RCC 7860 (cell line): ENCODE data around the gene ADAM12.
"Not testable (repeated sequence)": the region's sequence is repeated elsewhere in the genome, so short reads cannot be mapped to it uniquely, and the experiment has no call there.

ENCODE experiments used
- DNase-seq: peaks from one replicate; pipeline ENCODE4 v3.0.0-alpha.2; 2015; ENCODE audit warnings: low spot score
- FAIRE-seq: peaks from 2 replicates; lab custom pipeline; 2012; peaks lifted over from hg19 to GRCh38; lab: Jason Lieb, UNC

ADAM12 gene

DNA sequence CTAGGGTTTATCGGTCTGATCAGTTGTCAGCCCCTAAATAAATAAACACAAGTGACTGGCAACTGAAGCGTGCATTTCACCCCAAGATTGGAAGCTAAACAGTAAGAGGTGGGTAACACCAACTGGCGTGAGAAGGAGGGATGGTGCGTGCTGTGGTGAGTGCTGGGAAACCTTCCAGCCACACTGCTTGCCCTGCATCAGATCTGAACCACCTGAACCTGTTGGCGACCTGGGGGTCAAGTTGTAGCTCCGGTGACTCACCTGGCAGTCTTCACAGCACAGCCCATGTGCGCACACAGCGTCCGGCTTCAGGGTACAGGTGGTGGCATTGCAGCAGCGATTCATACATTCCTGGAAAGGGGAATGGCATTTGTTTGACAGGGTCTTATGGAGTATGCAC is 321.8 kb downstream of the ADAM12 start:
- FAIRE-seq (no peak), DNase-seq (no peak)

DNA sequence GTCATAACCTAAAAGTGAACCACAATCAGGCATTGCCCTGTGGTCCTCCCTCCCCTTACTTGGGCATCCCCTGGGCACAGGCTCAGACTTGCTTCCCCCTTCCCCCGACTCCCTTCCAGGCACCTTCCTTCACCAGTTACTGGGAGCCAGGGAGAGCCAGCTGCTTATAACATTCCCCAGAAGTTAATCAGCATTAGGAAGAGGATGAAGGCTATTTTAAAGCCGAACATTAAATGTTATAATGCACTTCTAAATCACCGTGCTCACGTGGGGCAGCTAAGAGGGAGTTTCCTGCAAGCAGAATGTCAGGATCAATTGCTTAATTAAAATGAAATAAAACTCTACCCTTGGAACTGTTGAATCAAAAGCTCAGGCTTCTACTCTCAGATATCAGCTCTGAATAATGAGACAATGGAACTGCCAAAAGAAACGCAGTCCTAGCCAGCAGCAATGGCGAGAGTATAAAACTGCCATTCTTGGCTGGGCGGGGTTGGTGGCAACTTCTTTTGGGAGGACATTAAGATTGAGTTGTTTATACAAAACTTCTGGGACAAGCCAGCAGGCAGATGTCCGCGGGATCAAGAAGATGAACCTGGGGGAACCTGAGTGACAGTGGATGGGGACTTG is 322.4 kb downstream of the ADAM12 start:
- DNase-seq (peak; percentile 60), FAIRE-seq (no peak)

DNA sequence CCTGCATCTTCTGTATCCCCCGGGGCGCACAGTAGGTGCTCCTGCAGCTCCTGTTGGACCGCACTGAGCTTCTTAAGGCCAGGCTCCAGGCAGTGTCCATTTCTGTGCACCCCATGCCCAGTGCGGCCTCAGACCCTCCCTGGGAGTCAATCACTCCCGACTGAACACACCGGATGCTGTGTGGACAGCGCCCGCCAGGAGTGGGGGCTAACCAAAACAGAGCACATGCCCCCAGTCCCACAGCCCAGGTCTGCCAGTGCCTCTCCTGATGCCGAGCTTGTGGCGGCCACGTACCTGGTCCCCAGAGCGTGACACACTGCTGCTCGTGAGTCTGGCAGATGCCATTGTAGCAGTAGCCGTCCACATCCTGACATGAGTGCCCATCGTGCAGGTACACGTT is 323.8 kb downstream of the ADAM12 start:
- no peak for FAIRE-seq
- no peak for DNase-seq

DNA sequence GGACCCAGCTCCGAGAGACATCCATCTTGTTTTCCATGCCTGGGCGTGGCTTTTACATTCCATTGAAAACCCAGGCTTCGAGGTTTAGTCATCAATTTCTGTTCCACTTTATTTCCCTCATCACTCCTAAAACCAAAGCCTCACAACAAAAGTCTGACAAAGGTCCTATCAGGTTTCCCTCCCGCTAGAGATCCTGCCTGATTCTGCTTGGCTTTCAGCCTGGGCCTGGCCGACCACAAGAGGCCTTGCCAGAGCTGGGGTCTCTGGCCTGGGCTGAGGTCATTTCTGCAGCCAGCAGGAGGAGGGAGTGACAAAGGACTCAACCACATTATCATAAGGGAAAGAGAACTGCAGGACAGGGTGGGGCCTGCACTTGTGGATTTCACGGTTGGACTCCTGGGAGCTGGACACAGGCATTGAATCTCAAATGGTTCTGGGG is 324.9 kb downstream of the ADAM12 start:
- DNase-seq (peak; percentile 100), FAIRE-seq (peak; percentile 98)

DNA sequence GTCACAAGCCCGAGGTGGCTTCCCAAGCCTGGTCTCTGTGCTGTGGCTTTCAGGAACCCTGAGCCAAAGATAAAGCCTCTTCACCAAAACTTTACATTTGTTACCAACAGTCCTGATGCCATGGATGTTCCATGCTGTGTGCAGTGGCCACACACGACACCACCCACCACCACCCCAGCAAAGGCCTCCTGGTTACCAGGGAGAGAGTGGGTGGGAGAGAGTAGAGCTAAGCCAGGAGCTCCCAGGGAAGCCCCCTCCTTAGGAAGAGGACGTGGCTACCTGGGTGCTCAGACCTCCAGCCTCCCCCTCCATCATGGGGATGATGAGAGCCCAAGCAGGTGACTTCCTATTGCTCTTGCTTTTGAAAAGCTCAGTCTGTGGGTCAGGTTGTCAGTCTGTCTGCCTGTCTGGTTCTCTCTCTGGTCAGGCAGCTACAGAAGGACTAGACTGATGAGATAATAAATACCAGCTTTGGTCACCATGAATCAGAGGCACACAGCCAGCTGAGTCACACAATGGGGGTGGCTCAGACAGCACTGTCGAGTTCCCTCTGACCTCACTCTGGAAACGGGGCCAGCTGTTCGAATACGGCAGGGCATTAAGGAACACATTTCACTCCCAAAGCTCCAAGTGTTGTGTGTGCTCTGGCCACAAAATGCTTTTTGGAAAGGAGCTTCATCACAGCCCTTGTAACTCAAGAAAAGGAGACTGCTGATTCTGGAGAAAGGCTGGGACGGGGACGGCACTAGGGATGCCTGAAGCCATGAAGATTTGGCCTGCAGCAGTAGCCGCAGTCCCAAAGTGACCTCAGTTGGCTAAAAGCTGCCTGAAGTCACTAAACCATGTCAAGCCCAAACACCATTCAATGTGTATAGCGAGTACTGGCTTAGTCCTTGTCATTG is 325.9 kb downstream of the ADAM12 start:
- FAIRE-seq = peak; percentile 96
- peak; percentile 100 for DNase-seq

DNA sequence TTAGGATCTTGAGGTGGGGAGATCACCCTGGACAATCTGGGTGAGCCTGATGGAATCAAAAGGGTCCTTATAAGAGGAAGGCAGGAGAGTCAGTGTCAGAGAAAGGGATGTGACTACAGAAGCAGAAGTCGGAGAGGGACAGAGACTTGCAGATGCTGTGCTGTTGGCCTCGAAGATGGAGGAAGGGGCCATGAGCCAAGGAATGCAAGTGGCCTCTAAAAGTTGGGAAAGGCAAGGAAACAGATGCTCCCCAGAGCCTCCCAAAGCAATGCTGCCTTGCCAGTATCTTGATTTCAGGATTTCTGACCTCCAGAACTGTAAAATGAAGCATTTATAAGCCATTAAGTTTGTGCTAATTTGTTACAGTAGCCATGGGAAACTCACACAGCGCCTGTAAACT is 326.8 kb downstream of the ADAM12 start:
- no peak for FAIRE-seq
- no peak for DNase-seq

DNA sequence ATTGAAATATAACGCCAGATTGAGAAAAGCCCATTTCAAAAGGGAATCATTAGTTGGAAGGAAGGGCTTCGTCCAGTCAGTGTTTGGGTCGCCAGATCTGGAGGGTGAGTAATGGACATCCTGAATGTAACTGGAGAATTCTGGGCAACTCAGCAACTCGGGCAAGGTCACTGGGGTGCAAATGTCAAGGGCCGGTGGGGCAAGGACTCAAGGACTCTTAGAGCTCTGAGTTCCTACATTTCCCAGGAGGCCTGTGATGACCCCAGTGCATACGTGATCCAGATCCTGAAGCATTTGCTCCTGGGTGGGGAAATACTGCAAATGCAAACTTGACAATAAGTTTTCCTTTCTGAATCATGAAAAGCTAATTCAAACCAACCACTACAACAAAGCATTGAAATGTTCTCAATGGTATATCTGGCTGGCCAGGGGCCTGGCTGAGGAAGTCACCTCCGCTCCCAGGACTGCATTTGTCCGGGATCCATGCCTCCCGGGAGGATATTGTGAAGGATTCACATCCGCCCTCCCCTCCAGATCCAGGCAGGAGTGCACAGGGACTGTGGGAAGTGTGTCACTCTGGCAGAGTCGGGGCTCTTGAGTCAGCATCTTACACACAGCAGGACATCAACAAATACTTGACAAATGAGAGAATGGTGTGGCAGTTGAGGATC is 327.9 kb downstream of the ADAM12 start:
- peak; percentile 95 for DNase-seq
- FAIRE-seq = peak; percentile 88

DNA sequence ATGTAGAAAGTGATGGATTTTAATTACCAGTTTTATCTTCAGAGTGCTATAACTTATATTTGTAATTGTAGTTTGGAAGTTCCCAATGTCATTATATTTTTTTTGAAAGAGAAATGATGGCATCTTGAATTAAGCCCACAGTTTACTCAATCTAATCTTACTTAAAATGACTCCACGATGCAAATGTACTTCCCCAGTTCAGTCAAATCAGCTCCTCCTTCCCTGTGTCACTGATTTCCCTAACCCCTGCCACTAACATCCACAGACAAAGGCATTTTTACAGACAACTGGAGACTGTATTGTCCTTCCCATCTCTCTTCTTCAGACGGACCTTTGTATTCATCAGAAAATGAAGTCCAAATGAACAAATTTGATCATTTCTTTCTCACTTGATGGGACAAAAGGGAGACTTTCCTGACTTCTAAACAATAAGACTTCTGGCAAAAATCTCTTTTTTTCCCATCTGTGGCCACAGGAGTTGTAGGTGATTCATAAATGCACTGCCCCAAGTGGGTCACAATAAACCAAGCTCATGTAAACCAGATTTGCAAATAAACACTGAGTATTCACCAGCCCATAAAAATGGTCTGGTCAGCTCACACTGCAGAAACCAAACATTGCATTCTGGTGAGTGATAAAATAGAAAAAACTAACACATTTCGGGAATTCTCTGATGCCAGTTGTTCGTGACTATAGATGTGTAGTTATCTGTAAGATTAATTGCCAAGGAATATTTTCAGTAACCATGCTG is 329.0 kb downstream of the ADAM12 start:
- DNase-seq (no peak), FAIRE-seq (peak; percentile 48)

DNA sequence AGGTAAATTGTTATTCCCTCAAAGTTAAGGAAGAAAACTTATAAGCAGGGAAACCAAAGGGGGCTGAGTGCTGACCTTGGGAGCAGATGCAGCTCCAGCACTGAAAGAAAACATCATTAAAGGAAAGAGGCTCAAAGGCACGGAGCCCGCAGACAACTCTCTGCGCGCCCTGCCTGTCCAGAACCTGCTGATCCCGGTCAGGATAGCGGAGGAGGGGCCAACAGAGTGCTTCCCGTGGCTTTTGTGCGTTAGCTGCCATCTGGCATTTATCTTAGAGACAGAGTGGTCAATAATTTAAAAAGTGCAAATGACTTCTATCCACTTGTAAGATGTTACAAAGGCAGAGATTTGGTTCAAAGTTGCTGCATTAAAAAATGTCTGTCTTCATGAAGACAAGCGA is 329.8 kb downstream of the ADAM12 start:
- FAIRE-seq (no peak), DNase-seq (no peak)

DNA sequence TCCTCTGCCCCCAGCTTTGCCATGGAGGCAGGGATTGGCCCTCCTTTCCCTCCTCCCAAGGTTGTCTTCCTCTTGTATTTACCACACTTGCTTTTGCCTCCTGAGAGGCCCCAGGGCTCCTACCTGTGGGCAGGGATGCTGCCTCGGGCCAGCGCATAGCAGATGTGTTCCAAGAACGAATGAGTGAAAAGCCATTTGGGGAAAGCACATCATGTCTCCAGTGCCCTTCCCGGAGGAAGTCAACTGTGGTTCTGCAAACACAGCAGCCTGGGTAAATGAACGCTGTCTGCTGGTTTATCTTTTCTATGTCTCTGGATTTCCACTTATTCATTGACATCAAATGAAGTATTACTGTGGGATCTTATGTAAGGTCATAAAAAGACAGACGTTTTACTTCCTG is 330.2 kb downstream of the ADAM12 start:
- DNase-seq (no peak), FAIRE-seq (no peak)

DNA sequence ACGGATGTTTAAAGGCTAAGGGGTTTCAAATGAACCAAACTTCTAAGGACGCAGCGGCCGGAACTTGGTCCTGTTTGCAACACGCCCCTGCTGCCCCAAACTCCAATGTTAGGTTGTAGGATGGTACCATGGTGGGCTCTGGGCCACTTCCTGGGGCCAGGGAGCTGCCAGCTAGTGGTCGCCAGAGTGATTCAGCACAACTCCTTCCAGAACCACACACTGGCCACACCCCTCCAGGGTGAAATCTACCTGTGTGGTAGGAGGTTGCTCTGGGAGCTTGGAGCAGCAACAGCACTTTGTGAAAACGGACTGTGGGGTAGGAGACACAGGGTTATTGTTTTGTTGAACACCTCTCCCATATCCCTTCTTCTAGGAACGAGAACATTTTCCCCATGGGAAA is 330.8 kb downstream of the ADAM12 start:
- no peak for DNase-seq
- no peak for FAIRE-seq

DNA sequence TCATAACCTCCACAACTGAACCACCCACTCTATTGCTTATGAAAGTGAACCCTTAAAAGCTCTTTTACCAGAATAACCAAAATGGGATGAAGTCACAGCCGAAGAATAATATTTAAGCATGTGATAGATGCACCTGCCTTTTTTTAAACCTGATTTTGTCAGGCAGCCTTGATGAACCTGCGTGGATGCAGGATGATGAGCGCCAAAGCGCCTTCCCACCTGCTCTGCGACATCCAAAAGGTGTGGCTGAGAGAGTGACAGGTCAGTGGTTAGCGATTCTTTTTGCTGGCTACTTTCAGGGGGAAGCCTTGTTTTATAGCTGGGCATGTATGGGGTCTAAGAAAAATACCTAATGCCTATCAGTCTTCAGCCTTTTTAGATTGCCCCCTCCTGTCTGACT is 334.1 kb downstream of the ADAM12 start:
- DNase-seq = no peak
- FAIRE-seq = no peak

DNA sequence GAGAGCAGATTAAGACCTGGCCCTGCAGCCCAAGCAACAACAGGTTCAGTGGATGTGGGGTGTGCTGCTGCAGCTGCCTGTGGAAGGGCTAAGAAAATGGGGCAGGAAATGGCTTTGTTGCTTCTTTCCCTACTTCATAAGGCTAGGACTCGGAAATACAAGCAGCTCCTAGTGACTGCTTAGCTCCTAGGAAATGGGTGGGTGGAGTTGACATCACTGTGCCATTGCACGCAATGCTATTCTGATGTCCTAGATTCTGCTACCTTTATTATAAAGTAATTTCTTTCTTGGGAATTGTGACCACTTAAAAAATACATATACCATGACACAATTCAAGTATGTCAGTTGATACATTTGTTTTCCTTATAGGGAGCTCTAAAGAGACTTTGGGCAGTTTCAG is 336.1 kb downstream of the ADAM12 start:
- DNase-seq (no peak), FAIRE-seq (no peak)

DNA sequence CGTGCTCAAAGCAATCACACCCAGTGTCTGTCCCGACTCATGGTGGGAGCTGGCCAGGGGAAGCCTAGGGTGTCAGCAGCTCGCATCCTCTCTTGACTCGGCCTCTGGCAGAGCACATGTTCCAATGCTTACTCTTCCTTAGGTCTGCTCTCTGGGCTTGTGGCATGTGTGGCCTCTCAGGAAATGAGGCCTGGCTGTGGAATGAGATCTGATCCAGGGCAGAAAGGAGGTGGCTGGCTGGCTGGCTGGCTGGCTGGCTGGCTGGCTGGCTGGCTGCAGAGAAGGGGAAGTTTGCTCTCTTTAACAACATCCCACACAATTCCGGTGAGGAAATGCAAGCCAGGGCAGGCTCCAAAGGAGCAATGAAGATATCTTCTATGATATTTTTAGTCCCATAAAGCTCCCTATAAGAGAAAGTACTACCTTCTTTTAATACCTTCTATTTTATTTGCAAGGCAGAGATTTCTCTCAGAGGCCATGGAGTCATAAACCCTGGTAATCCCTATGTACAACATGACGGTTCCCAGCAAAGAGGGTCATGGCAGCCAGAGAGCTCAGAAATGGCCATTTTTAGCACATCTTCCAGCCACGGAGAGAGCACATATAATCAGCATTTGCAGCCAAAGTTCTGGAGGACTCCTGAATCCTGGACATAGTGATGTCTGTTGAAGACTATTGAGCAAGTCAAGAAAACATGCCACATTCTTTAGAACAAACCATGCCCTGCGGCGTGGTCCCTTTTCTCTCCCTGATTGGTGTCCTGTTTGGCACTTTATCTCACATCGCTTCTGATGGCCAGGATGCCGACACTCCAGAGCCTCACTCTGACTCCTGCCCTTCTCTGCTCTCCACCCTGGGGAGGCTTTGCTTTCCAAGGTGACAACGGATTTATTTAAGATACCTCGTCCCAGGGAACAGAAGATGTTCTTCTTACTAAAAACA is 338.2 kb downstream of the ADAM12 start:
- DNase-seq (no peak), FAIRE-seq (no peak)

DNA sequence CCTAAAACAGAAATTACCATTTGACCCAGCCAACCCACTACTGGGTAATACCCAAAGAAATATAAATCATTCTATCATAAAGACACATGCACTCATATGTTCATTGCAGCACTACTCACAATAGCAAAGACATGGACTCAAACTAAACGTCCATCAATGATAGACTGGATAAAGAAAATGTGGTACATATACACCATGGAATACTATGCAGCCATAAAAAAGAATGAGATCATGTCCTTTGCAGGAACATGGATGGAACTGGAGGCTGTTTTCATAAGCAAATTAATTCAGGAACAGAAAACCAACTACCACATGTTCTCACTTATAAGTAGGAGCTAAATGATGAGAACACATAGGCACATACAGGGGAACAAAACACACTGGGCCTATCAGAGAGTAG is 340.5 kb downstream of the ADAM12 start:
- not testable (repeated sequence) for DNase-seq, FAIRE-seq

DNA sequence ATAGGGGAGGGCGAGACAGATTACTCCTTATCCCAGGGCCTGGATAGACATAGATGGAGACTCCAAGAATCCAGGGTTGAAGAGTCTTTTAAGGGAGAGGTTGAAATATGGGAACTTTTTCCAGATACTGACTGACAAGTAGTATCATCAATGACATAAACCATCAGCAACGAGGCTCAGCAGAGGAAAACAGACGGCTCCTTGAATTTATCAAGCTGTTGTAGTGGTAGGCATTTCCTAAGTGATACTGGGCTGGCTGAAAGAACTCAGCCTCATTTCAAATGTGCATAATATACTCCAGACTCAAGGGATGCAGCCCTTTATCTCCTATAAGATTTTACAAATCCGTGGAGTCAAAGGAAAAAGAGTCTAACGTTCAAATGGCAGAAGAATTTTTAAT is 341.4 kb downstream of the ADAM12 start:
- FAIRE-seq (no peak), DNase-seq (no peak)

DNA sequence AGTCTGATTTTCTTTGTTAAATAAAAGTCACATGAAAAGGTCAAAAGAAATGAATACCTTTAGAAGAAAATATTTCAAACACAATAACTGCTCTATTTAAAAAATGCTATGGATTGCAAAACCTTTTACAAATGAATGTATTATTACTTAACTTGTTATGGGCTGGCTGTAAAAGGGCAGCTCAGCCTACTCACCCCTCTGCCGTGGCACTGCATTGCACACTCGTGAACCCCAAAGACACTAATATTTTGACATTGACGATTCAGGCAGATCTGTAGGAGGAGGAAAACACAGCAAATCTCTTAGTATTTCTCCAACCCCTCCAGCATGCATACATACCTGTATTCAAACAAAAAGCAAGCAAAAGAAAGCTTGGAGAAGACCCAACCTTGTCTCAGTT is 342.4 kb downstream of the ADAM12 start:
- no peak for FAIRE-seq
- DNase-seq = no peak

DNA sequence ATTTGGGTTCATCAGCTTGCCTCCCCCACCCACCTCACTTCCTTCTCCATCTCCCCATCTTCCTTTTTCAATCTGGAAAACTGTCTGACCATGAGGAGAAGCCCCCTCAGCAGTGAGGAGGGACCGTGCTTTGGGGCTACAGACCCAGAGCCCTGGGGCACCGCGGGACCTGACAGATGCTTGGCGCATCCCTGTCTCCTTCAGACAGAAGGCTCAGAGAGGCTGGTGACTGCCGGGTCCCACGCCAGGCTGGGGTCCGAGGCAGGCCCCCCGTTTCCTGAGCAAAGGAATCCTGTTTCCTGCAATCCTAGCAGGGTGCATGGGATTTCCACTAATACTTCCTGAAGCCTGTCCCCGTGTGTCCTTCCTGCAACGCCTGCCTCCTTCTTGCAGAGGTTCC is 344.9 kb downstream of the ADAM12 start:
- FAIRE-seq (no peak), DNase-seq (no peak)

DNA sequence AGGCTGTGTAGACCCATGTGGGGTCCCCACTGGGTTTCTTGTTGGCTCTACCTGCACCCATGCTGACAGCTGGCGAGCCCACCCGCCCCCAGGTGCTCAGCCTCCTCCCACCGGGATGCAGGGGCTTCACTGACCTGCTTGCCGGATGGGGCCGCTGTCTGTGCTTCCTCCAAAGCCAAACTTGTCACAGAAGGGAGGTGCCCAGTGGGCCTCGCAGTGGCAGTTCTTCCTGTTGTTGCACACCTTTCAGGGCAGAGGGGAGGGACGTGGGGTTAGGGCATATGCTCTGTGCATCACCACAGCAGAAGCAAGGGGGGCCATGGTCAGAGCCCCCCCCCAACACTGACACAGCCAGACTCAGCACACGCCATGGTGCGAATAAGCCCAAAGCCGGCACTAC is 345.4 kb downstream of the ADAM12 start:
- DNase-seq (no peak), FAIRE-seq (no peak)

DNA sequence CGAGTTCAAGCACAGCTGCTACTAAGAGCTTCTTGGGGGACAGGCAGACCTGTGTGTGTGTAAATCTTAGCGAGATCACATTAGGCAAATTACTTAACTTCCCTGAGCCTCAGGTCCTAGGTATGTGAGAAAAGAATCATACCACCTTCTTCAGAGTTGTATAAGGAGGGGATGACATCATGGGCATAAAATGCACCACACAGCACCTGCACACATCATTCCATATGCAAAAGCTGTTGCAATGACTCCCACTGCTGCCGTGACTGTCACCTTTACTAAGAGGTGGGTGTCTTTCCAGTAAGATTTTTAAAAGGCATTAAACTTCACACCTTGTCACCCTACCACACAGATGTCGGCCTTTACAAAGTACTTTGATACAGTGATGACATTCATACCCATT is 345.9 kb downstream of the ADAM12 start:
- no peak for FAIRE-seq
- peak; percentile 45 for DNase-seq
